ENCODE results near the gene ROBO1. TPM values are rescaled to one million over a fixed set of nuclear protein-coding genes. Genes with fewer than 3 reads are reported as not detected.

ROBO1 gene
- total RNA-seq, 1 experiment from 2014 or later, result 24.7 TPM

- no peak for DNase-seq (ENCODE audit: low spot score)
These were observed 790.7 kb downstream of the ROBO1 start for GRCh38 chr3:78977073-78977472.

DNA sequence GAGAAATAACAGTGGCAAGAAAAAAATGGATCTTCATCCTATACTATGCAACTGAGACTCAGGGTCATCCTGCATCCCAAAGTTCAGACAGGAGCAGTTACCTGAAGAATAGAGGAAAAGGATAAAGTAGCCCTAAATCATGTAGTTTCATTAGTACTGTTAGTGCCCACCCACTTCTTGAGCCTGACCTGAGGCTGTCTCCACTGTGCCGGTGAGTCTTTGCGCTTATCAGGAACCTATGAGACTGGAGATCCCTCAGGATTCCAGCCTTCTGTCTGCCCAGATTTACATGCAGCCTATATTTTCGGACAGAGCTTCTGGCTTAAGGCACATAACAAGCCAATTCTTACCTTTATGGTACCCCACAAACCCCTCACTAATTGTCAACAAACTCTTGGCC, 791.6 kb downstream of the ROBO1 start:
- DNase-seq (ENCODE audit: low spot score), result no peak

DNA sequence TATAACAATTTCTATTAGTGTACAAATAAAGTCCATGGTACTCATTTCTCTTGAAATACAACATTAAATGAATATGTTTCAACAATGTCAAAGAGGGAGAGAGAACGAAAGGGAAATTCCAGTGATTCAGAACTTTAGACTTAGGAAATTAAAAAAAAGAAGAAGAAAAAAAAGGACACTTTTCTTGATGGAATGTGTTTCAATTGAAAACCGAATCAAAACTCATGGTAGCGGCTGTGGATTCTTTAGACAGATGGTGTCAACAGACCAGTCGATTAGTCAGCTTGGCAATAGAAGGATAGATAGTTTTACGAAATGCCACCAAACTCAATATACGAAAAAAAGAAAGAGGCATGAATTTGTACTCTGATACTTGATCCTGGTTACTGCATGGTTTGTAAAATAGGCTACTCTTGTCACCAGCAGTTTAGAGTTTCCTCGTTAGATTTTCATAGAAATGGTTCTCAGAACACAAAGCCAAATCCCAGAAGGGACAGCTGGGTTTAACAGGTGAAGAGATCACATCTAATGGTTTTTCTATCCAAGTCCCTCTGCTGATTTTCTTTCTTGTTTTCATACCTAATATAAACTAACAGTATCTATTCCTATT, 793.5 kb downstream of the ROBO1 start:
- DNase-seq (ENCODE audit: low spot score), result no peak

GRCh38 chr3:78972617-78973301, 795.0 kb downstream of the ROBO1 start:
- no peak for DNase-seq (ENCODE audit: low spot score)

DNA sequence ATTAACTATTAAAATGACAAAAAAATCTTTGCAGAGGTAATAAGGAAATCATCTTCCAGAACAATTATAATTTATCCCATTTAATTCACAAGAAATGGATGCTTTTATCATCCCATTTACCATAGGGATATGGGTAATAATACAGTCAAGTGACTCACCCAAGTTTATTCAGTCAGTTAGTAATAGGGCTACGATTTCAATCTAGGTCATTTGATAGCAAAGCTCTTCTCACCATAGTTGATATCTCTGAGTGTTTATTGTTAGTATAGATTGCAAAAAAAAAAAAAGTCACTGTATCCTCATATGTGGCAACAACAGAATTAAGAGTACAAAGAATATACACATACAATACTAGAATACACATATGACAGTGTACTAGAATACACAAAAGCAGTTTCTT, 797.1 kb downstream of the ROBO1 start:
- no peak for DNase-seq (ENCODE audit: low spot score)

DNA sequence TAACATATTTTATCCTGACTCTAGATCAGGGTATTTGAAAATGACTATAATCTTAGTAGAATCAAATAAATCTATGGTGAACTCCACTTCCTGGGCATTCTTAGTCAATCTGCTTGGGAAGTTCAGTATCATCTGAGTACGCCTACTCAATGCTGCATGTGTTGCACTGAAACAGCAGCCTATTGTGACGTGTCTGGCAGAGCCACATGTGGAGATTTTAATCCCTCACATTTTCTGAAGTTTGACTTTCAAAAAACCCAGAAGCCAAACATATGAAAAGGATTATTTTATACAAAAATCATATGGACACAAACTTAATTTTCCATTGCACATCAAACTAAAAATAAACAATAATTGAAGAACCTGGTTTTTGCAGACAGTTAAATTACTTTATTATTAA, 798.3 kb downstream of the ROBO1 start:
- no peak for DNase-seq (ENCODE audit: low spot score)

GRCh38 chr3:78967061-78967460, 800.7 kb downstream of the ROBO1 start:
- no peak for DNase-seq (ENCODE audit: low spot score)

GRCh38 chr3:78963771-78964170, 804.0 kb downstream of the ROBO1 start:
- no peak for DNase-seq (ENCODE audit: low spot score)

DNA sequence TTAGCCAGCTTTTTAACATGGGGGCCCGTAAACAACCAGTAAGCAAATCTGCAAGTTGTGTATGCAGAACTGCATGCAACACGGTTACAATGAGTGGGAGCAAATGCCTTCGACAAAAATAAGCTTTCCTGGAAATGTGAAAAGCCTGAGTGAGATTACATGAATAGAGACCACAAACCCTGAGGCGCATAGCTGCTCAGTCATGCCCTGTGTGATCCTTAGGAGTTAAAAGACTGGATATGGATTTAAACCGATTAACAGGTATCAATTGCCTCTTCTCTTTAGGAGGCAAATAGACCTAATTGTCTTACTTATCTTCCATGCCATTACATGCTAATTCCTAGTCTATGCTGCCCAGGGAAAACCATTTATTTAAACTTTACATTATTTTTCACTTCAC, 810.3 kb downstream of the ROBO1 start:
- DNase-seq (ENCODE audit: low spot score), result no peak

DNA sequence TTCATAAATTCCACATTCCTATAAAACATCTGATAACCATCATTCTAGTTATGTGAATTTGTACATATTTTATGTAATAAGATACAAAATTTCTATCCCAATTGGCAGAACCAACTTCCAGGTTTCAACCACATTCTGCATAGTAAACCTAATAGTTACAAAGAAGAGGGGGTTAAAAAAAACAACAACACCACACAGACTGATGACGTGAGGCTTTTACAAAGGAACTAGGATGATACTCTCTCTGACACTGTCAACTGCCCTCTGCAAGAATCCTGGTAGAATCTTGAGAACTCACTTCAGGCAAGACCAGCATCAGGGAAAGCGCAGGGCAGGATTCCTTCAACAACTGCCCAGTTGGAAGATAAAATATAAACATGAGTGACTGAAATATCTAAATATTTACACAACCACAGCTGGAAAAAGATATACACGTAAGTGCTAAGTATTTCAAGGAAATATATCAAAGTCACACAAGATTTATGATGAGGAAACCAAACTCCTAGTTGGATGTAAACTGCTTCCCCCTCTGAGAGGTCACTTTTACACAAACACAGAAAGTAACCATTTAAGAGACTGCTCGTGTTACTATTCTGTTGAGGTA, 816.4 kb downstream of the ROBO1 start:
- DNase-seq (ENCODE audit: low spot score), result peak; percentile 25

GRCh38 chr3:78941587-78941986, 826.2 kb downstream of the ROBO1 start:
- DNase-seq (ENCODE audit: low spot score), result peak; percentile 2

DNA sequence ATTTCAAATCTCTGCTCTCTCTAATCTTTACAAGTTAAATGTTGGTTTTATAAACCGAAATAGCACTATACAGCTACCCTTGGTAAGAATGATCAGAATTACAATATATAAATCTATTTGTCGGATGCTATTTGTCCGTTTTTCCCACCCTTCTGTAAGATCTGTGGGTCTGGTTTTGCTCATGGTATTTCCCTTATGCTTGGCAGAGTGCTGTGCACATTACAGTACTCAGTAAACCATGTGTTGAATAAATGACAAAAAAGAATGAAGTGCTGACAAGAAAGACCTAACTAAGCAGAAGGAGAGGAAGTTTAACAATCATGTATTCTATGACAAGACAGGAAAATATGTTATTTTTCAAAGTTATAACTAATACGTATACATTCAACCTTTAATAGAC, 827.2 kb downstream of the ROBO1 start:
- no peak for DNase-seq (ENCODE audit: low spot score)

GRCh38 chr3:78940128-78940527, 827.7 kb downstream of the ROBO1 start:
- no peak for DNase-seq (ENCODE audit: low spot score)

DNA sequence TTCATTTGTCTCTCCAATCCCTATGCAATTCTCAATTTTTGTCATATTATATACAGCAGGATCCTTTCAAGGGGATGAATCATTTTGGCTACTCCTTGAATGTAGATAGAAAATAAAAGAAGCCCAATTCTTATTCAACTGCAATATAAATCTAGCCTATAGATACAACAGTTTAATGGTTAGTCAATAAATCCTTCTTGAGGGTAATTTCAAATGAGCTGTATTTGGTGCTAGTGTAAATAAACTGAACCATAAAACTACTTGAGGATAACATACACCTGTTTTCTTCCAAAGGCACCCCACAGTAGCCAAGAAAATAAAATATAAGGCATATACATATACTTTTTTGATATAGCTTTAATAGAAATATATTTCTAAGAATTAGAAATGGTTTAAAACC, 830.3 kb downstream of the ROBO1 start:
- no peak for DNase-seq (ENCODE audit: low spot score)

GRCh38 chr3:78927759-78928158, 840.0 kb downstream of the ROBO1 start:
- no peak for DNase-seq (ENCODE audit: low spot score)

DNA sequence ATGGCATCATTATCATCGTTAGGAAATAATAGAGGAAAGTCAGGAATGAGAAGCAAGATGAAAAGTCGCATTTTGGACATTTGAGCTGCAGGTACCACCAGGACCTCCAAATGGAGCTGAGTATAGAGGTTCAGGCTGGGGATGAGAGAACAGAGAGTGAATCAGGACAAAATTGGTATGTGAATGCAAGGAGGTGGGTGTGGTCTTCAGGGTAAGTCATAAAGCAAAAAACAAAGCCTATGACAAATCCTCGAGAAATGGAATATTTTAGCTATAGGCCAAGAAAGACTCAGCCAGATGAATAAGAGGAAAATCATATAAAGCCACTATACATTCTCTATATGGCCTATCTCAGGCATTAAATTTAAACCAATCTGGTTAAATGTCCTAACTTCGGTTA, 841.3 kb downstream of the ROBO1 start:
- no peak for DNase-seq (ENCODE audit: low spot score)

- DNase-seq (ENCODE audit: low spot score), result no peak
These were observed 843.1 kb downstream of the ROBO1 start for GRCh38 chr3:78924711-78925110.

DNA sequence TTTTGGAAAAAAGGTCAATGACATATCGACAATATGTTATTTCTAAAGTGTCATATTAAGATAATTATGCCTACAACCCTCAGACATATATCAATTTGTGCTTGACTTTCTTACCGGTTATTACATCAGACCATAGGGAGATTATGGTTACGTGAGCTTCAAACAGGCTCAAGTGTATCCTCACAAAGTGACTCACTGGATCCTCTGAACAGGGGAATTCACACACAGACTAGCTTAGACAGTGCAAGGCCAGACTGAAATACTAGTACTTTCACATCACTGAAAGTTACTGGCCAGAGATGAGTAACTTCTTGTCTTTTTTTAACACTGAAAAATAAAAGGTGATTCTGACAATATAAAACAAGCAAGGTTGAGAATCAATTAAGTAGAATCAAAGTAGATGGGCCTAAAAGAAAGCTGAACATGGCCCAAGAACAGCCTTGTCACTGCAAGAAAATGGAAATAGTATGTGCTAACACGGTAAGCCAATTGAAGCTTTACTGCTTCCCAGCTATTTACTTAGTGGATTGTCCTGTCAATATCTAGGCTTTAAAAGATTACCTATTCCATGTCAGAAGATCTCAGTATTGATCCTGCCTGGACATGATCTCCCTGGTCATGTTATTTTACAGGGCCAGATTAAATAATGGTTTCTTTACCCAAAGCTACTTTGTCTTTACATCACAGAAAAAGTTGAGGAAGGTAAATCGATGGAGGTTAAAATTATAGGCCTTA, 848.6 kb downstream of the ROBO1 start:
- DNase-seq (ENCODE audit: low spot score), result peak; percentile 58

DNA sequence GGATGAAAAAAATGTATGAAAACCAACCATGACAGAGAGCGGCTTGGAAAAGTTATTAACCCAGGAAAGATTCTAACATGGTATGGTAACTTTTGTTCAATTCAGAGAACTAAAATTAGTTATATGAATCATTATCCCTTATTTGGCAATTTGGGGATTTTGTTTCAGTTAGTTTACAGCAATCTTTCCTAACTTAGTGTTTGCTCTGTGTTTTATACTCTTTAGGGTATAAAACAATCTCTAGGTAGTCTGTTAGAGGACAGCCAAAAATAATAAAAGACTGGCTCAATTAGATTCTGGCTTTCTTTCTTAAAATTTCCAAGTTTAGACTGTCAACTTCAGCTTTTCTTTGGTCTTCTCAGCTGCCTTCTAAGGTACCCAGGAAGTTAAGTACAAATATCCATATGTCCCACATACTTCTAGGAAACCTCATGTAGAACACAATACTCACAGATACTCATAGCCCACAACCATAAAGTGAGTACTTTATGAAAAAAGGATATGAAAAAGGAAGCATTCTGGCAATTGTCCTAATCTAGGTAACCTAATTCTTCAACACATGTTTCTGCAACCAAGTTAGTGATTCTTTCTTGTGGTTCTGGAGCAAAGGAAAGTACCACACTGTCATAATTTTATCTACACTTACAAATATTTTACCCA, 849.3 kb downstream of the ROBO1 start:
- DNase-seq (ENCODE audit: low spot score), result peak; percentile 4

- no peak for DNase-seq (ENCODE audit: low spot score)
These were observed 850.3 kb downstream of the ROBO1 start for GRCh38 chr3:78917536-78917935.

DNA sequence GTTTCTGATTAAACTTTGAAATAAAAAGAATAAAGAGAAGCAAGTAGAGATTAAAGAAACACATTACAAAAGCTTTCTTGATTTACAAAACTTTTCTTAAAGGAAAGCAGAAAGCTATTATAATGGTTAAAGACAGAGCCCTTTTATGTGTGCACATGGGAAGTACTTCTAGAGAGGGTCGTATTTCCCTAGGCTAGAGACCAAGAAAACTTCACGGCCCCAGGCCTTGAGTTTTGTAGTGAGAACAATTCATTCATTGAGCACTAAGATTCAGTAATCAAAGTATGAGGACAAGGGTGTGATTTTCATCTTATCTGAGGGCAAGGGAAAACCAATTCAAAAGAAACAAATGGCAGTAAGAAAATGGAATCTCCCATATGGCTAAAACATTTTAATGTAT, 854.1 kb downstream of the ROBO1 start:
- no peak for DNase-seq (ENCODE audit: low spot score)

DNA sequence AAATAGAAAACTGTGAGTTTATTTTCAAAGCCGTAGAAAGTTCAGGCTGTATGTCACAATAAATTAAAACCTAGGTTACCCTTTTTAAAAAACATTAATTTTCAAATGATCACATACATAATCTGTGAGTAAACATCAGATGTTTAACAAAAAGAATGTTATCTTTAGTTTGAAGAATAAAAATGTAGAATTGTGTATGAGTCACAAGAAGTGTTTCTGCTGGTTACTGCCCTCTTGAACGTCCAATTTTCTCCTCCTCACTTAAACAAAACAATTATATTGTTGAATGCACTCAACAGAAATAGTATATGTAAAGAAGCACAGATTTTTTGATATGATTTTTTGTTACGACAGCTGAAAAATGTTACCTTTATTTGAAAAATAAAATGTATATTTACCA, 855.1 kb downstream of the ROBO1 start:
- DNase-seq (ENCODE audit: low spot score), result no peak

Measured in H4 (cell line).